PC-9 (cell line): Measurements from ENCODE around the gene TEC.

Source experiments
- EZH2 ChIP-seq: fragments of 200-600 bp; sonication (generic); IDR thresholded peaks from 2 replicates; pipeline ENCODE4 v1.8.0; 2017; ENCODE audit warnings: antibody characterized with exemption, low read depth
- TF ChIP-seq, protein P1 (sequence below): fragments of 200-600 bp; sonication (generic); conservative IDR thresholded peaks from 2 replicates; pipeline ENCODE4 v1.6.1; 2017; ENCODE audit warnings: mixed run types, antibody characterized with exemption, mild to moderate bottlenecking, moderate library complexity

GRCh38 chr4:48190839-48191238 lies 78.8 kb downstream of the TEC start:
- TF ChIP-seq, protein P1, sequence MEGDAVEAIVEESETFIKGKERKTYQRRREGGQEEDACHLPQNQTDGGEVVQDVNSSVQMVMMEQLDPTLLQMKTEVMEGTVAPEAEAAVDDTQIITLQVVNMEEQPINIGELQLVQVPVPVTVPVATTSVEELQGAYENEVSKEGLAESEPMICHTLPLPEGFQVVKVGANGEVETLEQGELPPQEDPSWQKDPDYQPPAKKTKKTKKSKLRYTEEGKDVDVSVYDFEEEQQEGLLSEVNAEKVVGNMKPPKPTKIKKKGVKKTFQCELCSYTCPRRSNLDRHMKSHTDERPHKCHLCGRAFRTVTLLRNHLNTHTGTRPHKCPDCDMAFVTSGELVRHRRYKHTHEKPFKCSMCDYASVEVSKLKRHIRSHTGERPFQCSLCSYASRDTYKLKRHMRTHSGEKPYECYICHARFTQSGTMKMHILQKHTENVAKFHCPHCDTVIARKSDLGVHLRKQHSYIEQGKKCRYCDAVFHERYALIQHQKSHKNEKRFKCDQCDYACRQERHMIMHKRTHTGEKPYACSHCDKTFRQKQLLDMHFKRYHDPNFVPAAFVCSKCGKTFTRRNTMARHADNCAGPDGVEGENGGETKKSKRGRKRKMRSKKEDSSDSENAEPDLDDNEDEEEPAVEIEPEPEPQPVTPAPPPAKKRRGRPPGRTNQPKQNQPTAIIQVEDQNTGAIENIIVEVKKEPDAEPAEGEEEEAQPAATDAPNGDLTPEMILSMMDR, result no peak
- TF ChIP-seq EZH2, result no peak
